ENCODE results near the gene FADS1. TPM values are rescaled to one million over a fixed set of nuclear protein-coding genes. Genes with fewer than 3 reads are reported as not detected.

The FADS1 gene
- total RNA-seq, 1 experiment from 2014 or later: 186 TPM

DNA sequence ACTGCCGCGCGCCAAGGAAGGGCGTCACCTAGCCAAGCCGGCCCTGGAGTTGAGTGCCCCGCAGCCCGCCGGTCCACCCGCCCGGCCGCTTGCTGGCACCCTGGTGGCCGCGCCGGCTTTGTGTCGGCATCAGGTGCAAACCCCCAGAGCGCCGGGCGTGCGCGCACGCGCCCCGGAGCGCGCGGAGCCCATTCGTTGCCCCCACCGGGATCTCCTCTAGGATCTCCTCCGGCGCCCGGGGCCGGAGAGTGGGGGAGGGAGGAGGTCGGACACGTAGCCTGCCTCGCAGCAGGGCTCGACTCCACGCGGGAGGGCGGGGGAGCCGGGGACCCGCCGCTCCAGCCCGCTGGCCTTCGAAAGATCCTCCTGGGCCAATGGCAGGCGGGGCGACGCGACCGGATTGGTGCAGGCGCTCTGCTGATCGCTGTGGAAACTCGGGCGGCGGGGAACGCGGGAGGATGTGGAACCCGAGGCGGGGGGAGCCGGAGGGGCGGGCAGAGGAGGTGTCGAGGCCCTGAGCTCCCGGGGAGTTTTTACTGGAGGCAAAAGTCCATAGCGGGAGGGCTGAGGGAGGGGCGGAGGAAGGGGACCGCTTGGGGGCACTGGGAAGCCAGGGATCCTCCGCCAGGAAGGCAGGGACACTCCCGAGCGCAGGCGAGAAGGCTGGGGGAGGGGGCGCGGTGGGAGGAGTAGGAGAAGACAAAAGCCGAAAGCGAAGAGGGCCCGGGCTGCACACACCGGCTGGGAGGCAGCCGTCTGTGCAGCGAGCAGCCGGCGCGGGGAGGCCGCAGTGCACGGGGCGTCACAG, 11.0 kb upstream of the FADS1 start, which contains the start of gene FADS2:
FADS2 (plus strand) TSS at position 730 of the 808 bp plus-strand sequence. CDS start 91 bp downstream, outside the sequence.
- H3K9me3 ChIP-seq (ENCODE audit: control insufficient read depth, insufficient read depth, low read depth, low read length): no peaks in the 10 kb centered on the region

DNA sequence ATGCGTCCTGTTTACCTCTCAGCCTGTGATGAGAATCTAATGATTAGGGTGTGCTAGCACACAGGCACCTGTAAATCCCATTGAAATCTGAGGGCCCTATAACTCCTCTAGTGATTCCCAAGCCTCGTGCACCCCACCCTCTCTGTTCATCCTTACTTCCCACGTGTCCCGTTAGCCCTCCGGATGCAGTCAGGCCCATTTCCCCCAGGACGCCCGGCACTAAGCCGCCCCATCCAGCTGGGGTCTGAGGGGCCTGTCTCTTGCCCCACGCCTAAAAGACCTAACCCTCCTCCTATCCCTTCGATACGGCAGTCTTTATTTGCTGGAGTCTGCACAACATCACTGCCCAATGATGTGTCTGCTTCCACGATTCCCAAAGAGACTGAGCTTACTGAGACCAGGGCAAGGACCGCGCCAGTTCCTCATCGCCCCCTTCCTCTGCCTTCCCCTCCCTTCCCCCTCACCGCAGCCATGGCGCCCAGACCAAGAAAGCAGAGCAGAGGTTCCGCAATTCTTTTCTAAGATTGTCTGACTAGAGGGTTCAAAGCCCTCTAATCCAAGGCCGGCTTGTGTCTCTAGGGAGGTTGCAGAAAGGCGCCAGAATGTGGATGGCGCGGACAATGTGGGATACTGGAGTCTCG, 10.2 kb upstream of the FADS1 start:
- ChIA-PET CTCF (no interaction called here), POLR2A (interaction anchor here (1.8 kb wide), 1 partner anchor 12 kb away, joined by 10 read pairs; no protein-coding TSS in a partner anchor)
- intact Hi-C loops (cut with micrococcal nuclease; ENCODE audit: unreplicated experiment): no loop called here

More for the DNA sequence above, 11.0 kb upstream of the FADS1 start, which contains the start of gene FADS2:
- peak within 1 kb of the TSS; percentile 92 for H3K27ac ChIP-seq (ENCODE audit: low read length)
- H3K4me1 ChIP-seq (ENCODE audit: control insufficient read depth, insufficient read depth, low read length): peaks cover 33% of the 10 kb centered on the region
- TF ChIP-seq, protein P1, sequence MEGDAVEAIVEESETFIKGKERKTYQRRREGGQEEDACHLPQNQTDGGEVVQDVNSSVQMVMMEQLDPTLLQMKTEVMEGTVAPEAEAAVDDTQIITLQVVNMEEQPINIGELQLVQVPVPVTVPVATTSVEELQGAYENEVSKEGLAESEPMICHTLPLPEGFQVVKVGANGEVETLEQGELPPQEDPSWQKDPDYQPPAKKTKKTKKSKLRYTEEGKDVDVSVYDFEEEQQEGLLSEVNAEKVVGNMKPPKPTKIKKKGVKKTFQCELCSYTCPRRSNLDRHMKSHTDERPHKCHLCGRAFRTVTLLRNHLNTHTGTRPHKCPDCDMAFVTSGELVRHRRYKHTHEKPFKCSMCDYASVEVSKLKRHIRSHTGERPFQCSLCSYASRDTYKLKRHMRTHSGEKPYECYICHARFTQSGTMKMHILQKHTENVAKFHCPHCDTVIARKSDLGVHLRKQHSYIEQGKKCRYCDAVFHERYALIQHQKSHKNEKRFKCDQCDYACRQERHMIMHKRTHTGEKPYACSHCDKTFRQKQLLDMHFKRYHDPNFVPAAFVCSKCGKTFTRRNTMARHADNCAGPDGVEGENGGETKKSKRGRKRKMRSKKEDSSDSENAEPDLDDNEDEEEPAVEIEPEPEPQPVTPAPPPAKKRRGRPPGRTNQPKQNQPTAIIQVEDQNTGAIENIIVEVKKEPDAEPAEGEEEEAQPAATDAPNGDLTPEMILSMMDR (IDR thresholded peaks at IDR 0.05): no peak
- TF ChIP-seq SIN3A (IDR thresholded peaks at IDR 0.05; ENCODE audit: borderline replicate concordance, insufficient read depth, low read depth, low read length) (peak; percentile 79; the same call in 1 of the 2 replicates), TCF7L2 (IDR thresholded peaks at IDR 0.05; ENCODE audit: low read depth, low read length) (peak; percentile 62; the same call in 1 of the 2 replicates), POLR2AphosphoS5 (IDR thresholded peaks at IDR 0.05; ENCODE audit: low read depth, low read length) (peak; percentile 69; the same call in 1 of the 2 replicates)
- TF ChIP-seq, protein P2, sequence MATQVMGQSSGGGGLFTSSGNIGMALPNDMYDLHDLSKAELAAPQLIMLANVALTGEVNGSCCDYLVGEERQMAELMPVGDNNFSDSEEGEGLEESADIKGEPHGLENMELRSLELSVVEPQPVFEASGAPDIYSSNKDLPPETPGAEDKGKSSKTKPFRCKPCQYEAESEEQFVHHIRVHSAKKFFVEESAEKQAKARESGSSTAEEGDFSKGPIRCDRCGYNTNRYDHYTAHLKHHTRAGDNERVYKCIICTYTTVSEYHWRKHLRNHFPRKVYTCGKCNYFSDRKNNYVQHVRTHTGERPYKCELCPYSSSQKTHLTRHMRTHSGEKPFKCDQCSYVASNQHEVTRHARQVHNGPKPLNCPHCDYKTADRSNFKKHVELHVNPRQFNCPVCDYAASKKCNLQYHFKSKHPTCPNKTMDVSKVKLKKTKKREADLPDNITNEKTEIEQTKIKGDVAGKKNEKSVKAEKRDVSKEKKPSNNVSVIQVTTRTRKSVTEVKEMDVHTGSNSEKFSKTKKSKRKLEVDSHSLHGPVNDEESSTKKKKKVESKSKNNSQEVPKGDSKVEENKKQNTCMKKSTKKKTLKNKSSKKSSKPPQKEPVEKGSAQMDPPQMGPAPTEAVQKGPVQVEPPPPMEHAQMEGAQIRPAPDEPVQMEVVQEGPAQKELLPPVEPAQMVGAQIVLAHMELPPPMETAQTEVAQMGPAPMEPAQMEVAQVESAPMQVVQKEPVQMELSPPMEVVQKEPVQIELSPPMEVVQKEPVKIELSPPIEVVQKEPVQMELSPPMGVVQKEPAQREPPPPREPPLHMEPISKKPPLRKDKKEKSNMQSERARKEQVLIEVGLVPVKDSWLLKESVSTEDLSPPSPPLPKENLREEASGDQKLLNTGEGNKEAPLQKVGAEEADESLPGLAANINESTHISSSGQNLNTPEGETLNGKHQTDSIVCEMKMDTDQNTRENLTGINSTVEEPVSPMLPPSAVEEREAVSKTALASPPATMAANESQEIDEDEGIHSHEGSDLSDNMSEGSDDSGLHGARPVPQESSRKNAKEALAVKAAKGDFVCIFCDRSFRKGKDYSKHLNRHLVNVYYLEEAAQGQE (IDR thresholded peaks at IDR 0.05; ENCODE audit: insufficient read depth in 1 of 2, low read depth in 2 of 2, low read length in 1 of 2): no peak
- BruUV-seq (replicated peaks): no TSS peak
- no peaks in the 10 kb centered on the region for H3K36me3 ChIP-seq (ENCODE audit: control insufficient read depth, insufficient read depth, low read length)
- DNase-seq (ENCODE audit: low read depth, low spot score): no peak
- peak within 1 kb of the TSS; percentile 81 to 82 for H3K4me3 ChIP-seq (ENCODE audit: low read depth in 2 of 2, low read length in 2 of 2)
- in situ Hi-C loops (cut with HindIII; ENCODE audit: low pct_unique_long_range_greater_than_20kb, low sequenced_read_pairs): no loop called here
- ChIA-PET POLR2A (interaction anchor here (0.7 to 1.8 kb wide), 2 partner anchors 13 to 31 kb away, joined by 3 to 10 read pairs; no protein-coding TSS in a partner anchor), CTCF (interaction anchor here (0.6 to 0.7 kb wide), 3 partner anchors 114 to 226 kb away, joined by 4 to 5 read pairs (median 5); no protein-coding TSS in a partner anchor)
- peak; percentile 88 for ATAC-seq
- no peaks in the 10 kb centered on the region for H3K27me3 ChIP-seq (ENCODE audit: control insufficient read depth, insufficient read depth, low read length)
- intact Hi-C loops (cut with micrococcal nuclease; ENCODE audit: unreplicated experiment): no loop called here

More for the DNA sequence above, 10.2 kb upstream of the FADS1 start:
- Histone ChIP-seq H3K27me3 (ENCODE audit: control insufficient read depth, insufficient read depth, low read length) (no peaks in the 10 kb centered on the region), H3K27ac (ENCODE audit: low read length) (peak overlapping the region; percentile 92), H3K36me3 (ENCODE audit: control insufficient read depth, insufficient read depth, low read length) (no peaks in the 10 kb centered on the region), H3K4me1 (ENCODE audit: control insufficient read depth, insufficient read depth, low read length) (peaks cover 26% of the 10 kb centered on the region), H3K9me3 (ENCODE audit: control insufficient read depth, insufficient read depth, low read depth, low read length) (no peaks in the 10 kb centered on the region), H3K4me3 (ENCODE audit: low read depth in 2 of 2, low read length in 2 of 2) (peak overlapping the region; percentile 81 to 82)
- TF ChIP-seq POLR2AphosphoS5 (IDR thresholded peaks at IDR 0.05; ENCODE audit: low read depth, low read length): no peak
- TF ChIP-seq, protein P2 (IDR thresholded peaks at IDR 0.05; ENCODE audit: insufficient read depth in 1 of 2, low read depth in 2 of 2, low read length in 1 of 2): no peak
- no peak for TF ChIP-seq TCF7L2 (IDR thresholded peaks at IDR 0.05; ENCODE audit: low read depth, low read length)
- TF ChIP-seq SIN3A (IDR thresholded peaks at IDR 0.05; ENCODE audit: borderline replicate concordance, insufficient read depth, low read depth, low read length): no peak
- TF ChIP-seq, protein P1 (IDR thresholded peaks at IDR 0.05): no peak
- DNase-seq (ENCODE audit: low read depth, low spot score): no peak
- in situ Hi-C loops (cut with HindIII; ENCODE audit: low pct_unique_long_range_greater_than_20kb, low sequenced_read_pairs): no loop called here
- BruUV-seq (replicated peaks): TSS peak; percentile 86
- ATAC-seq: peak; percentile 1; the same call in 1 of the 2 replicates
